Stimulated activated CD4-positive, alpha-beta T cell treated with anti-CD3 and anti-CD28 coated beads, Interleukin-4, amount 100 ng/mL, for 4 hours (primary cell): ENCODE data around the gene PAFAH1B2.
"Not testable (repeated sequence)": the region's sequence is repeated elsewhere in the genome, so short reads cannot be mapped to it uniquely, and the experiment has no call there.

ENCODE experiments used
- DNase-seq, 2 experiments: peaks; one replicate each; pipeline ENCODE4 v3.0.0-alpha.2; 2020

PAFAH1B2 gene

DNA sequence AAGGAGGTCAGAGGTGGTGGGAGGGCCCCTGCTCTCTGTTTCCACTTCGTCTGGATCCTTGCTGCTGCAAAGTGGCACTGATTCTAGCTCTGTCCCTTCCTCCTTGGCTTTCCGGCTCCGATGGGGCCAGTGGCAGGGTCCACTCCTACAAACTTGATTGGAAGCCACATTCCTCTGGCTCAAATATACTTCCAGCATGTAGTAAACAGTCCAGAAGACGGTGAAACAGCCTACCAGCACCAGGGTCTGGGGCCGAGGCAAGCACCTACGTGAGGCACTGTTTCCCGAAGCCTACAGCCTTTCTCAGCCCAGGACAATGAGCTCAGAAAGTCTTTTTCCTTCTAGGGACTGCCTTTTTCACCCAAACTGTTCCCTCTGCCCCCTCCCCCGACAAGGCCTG is 62.0 kb downstream of the PAFAH1B2 start:
- DNase-seq = not testable (repeated sequence)

DNA sequence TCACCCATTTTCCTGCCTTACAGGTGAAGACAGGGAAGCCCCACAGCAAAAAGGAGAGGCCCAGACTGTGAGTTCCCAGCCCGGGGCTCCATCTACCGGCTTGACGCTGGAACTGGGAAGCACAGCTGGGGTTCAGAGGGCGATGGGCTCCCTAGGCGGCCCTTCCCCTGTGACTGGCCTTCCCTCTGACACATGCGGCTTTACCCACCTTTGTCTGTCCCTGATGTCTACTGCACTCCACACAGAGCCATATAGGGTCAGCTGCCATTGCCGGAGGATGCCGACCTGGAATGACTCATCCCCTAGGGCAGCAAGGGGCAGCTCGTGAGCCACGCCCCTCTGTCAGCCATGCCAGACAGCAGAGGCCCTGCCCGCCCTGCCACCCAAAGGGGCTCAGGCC is 62.8 kb downstream of the PAFAH1B2 start:
- DNase-seq = not testable (repeated sequence)

DNA sequence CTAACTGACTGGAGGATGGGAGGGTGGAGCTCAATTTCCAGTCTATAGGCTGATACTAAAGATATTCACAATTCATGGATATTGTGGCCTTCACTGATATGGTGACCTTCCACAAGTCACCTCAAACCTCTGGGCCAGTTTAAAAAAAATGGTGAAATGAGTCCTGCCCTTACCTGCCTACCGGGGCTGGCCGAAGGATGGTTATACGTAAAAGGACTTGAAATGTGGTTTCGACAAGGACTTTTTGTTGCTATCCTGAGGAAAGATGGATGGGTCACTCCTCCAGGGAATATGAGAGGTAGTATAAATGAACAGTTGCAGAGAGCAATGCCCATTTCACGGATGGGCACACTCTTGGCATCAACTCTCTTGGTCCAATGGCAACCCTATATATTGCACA is 63.4 kb downstream of the PAFAH1B2 start:
- DNase-seq = not testable (repeated sequence)

DNA sequence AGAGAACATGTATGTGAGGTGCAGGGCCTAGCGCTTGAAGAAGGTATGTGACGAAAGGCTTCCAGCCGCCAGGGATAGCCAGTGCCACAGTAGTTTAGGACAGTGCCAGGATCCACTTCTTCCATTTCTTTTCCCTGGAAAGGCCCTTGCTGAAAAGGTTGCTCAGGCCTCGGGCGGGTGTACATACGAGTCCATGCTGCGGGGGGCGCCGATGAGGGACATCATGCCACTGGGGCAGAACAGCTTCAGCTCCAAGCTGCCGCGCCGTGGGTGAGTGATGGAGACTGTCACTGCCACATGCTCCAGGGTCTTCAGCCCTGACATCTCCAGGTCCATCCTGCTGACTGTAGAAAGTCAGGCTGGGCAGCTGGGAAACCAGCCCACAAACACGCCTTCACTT is 64.6 kb downstream of the PAFAH1B2 start:
- not testable (repeated sequence) for DNase-seq

DNA sequence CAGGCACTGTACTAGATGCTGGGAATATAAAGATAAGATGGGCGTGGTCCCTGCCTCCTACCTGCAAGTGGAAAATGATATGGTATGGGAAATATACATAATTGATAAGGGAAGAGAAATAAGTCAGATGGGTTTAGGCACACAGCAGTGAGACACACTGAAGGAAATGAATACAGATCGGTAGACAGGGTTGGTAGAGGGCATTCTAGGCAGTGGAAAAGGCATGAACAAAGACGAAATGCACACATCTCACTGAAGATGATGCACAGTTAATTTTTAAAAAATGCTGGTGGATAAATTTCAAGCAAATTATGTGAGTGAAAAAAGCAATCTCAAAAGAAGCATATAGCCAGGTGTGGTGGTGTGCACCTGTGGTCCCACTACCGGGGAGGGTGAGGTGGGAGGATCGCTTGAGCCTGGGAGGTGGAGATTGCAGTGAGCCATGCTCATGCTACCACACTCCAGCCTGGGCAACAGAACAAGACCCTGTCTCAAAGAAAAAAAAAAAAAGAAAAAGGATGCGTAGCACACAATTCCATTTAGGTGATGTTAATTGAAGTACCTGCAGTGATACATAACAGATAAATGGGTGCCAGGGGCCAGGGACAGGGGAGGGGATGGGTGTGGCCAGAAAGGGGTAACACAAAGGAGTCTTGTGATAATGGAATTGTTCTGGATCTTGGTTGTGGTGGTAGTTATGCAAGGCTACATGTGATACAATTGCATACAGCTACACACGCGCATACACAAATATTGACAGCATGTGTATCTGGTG is 65.5 kb downstream of the PAFAH1B2 start:
- not testable (repeated sequence) for DNase-seq

DNA sequence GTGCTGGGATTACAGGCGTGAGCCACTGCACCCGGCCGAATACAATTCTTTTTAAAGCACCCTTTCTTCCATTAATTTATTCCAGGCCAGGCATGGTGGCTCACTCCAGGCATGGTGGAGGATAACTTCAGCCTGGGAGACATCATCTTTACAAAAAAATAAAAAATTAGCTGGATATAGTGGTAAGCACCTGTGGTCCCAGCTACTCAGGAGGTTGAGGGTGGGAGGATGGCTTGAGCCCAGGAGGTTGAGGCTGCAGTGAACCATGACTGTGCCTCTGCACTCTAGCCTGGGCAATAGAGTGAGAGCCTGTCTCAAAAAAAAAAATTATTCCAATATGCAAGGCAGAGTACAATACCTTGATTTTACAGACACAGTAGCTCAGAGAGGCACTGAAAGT is 66.5 kb downstream of the PAFAH1B2 start:
- DNase-seq = no peak

DNA sequence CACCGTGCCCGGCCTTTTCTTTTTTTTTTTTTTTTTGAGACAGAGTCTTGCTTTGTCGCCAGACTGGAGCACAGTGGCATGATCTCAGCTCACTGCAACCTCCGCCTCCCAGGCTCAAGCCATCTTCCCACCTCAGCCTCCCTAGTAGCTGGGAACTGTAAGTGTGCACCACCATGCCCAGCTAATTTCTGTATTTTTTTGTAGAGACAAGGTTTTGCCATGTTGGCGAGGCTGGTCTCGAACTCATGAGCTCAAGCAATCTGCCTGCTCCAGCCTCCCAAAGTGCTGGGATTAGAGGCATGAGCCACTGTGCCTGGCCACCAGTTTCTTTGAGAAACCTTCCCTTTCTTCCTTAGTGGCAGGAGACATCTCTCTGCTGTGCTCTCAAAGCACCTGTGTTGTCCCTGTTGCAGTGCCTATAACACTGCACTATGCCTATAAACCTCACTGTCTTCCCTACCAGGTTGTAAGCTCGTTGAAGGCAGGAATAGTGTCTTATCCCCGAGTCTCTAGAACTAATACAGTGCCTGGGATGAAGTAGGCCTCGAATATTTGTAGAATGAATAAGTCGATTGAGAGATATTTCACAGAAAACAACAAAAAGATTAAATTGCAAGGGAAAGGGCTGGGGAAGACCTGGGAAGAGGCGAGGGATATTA is 68.7 kb downstream of the PAFAH1B2 start:
- no peak for DNase-seq

DNA sequence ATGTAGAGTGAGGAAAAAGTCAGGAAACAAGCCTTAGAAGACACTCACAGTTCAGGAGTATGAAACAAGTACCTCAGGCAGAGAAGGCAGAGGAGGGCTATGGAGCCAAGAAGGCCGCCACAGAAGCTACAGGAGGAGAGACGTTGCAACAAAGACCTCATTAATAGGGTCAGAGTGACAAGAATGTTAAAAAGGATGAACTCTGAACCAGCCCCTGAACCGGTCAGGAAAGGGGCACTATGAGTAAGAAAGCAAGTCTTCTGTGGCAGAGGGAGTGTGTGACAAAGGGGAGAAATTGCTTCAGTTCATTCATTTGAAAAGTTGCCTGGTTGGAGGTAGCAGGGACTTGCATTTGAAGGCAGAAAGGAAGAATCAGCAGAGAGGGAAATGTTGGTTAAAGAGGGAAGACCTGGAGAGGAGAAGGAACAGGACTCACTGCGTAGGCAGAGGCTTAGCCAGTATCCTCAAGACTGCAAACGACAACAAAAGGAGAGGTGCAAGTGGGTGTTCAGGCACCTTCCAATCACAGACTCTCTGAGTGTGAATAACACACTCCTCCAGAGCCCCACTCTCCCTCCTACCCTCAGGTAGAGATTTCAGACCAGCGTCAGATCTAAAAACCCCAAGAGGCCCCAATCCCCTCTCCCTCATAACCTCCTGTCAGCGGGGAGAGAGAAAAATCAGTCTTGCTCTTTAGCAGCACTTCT is 70.5 kb downstream of the PAFAH1B2 start:
- no peak for DNase-seq

DNA sequence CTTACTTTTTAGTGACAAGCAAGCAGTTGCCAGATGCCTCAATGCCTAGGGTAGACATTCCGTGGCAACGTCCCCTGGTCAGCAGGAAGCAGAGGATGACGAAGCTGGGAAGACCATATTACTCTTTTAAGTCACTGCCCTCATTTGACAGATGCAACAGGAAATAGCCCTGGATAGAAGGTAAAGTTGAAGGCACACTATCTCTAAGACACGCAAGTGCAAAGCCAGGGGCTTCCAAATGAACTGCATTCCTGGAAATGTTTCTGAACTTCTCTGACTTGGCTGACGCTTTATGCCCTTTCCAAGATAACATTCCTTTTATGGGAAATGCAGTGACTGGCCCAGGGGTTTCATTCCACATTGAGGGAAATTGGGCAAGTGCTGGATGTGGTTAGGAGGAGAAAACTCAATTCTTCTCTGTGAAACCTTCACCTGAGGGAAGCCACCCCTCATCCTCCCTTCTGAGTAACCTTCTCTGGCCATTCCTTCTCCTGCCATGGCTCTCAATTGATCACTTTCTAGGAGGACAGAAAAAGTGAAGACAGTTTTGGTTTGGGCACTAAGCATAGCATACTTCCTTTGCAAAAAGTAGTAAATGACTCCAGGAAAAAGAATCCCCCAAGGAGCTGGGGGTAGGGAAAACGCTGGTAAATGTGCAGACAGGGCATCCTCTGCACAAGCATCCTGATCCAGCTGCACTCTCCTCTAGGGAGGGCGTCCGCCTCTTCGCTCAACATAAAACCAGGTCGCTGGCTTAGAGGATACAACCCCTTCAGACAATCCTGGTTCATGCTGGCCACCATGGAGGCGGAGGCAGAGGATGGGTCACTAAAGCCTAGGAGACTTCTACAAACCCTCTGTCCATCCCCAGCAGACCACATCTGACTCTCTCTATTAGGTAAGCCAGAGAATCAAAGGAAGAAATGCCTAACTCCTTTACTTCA is 73.3 kb downstream of the PAFAH1B2 start:
- no peak for DNase-seq

DNA sequence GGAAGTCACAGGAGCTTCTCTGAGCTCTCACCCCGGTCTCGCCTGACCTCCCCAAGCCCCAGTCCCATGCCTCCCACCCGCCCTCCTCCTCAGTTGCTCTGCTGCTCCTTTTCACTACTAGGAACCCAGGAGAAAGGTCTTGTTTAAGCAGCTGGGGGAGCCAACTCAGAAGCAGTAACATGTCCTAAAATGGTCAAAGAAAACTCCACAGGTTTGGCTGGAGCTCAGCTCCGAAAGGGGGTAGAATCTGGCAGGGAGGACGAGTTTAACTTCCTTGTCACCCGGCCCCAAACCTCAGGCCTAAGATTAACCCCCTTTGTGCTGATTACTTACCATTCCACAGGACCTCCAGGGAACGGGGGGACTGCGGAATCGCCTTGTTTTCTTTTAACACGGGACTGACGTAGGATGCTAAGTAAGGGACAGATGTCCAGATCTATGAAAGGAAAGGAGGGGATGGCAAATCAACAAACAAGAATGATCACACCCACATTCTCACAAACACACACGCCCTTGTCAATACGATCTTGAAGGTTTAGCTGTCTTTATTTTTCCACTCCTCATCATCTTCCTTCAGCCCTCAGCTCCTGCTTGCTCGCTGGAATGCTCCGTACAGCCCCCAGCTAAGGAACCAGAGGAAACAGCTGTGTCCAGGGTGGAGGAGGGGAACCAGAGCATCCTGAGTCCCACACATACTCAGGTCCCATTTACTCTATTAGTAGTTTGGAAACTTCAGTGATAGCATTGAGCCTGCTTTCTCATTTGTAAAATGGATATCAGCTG is 74.2 kb downstream of the PAFAH1B2 start:
- no peak for DNase-seq

DNA sequence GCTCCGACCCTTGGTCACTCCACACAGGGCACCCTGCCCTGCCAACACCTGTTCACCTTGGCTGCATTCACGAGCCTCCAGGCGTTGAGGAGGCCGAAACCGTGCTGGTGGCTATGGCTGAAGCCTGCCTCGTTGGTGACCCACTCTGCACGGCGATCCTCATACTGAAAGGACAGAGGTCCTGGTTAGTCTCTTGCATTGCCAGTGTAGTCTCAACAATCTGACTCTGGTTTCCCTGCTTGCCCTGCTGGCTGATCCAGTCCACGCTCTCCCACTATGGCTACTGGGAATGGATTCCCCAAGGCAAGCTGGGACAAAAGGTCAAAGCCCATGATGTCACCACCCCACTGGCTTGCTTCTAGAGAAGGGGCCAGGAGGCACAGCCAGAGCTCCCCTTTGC is 74.9 kb downstream of the PAFAH1B2 start:
- no peak for DNase-seq

DNA sequence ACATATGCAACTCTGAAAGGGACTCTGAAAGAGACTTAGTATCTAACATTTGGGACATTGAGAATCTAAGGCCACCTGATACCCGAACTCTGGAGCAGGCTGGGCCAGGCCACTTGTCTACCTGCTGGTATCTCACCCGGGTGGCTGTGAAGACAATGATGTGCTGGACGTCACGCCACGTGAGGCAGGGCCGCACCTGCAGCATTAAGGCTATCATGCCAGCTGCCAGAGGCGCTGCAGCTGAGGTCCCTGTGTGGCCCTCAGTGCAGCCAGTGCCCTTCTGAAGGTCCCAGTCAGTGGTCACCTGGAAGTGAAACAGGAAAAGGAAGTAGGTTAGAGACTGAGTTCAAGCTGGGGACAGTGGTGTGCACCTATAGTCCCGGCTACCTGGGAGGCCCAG is 75.4 kb downstream of the PAFAH1B2 start:
- no peak for DNase-seq

DNA sequence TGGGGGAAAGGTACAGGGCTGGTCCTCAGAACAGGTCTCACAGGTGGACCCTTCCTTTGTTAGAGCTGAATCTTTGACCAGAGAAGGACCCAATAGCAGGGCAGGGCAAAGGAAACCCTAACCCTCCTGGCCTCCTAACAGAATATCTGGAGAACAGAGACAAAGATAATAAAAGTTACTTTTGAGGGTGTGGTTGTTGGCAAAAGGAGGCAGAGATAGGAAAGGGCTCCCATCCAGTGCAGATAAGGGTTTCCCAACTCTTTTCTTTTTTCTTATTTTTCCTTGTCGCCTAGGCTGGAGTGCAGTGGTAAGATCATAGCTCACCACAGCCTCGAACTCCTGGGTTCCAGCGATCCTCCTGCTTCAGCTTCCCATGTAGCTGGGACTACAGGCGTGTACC is 75.9 kb downstream of the PAFAH1B2 start:
- no peak for DNase-seq

DNA sequence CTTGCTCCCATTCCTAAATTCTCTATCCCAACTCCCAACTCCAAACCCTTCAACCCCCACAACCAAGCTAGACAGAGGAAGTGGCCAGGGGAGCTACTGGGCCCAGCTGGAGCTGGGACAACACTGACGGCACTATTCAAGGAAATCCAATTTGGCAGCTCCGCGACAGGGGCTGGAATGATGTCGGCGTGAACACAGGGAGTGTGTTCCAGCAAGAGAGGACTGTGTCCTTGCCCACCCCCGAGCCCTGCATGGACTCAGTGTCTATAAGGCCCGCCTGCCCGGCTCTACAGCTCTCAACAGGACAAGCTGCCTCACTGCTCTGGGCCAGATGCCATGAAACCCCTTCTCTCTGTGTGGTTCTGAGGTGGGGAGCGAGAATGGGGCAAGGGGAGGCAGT is 76.5 kb downstream of the PAFAH1B2 start:
- DNase-seq = no peak

DNA sequence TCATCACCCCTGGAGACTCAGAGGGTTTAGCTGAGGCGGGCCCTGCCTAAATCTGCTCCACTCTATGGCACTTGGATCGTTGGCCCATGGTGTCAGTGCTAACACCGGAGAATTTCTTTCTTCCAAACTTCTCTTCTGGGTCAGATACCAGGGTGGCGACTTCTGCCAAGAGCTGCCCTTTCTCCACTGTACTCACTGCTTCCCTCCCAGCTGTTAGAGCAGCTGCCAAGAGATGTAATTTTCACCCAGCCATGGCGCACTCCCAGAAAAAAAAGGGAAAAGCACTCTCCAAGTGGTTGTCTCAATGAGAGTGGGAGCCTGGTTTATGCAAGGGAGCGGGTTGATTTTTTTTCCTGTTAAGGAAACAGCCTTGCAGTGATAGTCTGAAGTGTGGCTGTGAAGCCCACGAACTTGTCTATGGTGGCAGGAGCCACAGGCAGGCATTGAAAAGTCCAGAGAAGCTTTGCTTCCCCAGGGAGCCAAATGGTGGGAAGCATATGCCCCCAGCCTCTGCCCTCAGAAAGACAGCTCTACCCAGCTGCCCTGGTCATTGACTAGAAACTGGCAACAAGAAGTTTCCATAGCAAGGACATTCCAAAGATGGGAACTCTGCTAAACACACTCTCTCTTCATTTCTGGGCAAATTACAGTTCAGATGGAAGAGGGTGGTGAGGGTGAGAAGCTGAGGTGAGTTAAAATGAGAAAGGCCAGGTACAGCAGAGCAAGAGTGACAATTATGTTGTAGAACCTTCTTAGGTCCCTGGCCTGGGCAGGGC is 77.1 kb downstream of the PAFAH1B2 start:
- DNase-seq = no peak

DNA sequence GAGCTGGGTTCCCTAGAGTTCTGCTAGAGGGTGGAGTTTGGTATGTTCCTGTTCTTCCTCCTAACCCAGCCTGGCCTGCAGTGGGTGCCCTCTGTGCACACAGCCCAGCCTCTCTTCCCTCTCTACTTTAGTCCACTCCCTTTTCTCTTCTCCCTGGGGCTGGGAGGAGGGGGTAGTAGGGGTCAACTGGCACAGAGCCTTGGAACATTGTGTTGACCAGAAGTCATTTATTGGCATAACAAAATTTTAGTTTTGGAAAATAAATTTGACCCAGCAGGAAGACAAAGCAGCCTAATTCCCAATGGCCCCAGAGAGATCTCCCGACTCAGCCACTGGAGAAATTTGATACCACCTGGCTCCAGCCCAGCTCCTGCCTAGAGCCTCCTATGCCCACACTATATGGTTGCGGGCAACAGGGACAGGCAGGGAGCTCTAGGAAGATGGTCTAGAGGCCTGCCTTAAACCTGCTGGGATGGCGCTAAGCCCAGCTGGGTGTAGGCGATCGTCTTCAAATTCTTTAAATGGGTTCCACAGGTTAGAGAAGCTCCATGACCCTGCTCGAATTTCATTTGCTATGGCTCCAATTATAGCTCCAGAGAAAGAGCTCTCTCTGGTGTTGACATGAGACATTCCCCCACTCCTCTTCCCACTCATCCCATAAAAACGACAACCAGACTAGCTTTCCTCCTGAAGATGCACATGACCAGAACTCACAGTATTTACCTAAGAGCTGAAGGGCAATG is 77.9 kb downstream of the PAFAH1B2 start:
- DNase-seq = no peak

DNA sequence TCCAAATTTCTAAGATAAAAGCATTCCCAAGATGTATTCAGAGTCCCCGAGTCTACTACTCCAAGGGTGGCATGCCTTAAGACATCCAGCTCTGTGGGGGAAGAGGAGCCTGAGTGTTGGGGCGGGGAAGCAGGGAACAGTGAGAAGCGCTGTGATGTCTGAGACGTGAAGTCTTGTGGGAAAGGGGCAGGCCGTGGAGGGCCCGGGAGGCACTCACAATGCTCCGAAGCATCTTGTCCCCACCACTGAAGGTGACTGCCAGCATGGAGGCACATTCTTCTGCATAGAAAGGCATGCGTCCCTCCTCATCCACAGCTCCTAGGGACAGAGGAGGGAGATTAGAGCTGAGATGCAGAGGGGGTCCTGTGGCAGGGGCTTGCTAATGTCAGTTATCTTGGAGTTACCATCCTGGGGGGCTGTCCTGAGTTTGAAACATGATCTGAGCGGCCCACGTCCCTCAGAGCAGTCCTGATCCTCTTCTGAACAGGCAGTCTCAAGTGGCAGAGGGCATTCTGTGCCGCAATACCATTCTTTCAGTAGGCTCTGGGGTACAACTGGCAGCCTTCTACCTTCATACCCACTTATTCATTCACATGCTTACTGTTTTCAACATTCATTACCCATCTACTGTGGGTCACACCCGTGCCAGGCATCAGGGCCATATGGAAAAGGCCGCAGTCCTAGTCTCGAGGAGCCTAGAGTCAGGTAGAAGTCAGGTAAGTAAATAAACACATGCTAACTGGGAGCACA is 79.1 kb downstream of the PAFAH1B2 start:
- no peak for DNase-seq

DNA sequence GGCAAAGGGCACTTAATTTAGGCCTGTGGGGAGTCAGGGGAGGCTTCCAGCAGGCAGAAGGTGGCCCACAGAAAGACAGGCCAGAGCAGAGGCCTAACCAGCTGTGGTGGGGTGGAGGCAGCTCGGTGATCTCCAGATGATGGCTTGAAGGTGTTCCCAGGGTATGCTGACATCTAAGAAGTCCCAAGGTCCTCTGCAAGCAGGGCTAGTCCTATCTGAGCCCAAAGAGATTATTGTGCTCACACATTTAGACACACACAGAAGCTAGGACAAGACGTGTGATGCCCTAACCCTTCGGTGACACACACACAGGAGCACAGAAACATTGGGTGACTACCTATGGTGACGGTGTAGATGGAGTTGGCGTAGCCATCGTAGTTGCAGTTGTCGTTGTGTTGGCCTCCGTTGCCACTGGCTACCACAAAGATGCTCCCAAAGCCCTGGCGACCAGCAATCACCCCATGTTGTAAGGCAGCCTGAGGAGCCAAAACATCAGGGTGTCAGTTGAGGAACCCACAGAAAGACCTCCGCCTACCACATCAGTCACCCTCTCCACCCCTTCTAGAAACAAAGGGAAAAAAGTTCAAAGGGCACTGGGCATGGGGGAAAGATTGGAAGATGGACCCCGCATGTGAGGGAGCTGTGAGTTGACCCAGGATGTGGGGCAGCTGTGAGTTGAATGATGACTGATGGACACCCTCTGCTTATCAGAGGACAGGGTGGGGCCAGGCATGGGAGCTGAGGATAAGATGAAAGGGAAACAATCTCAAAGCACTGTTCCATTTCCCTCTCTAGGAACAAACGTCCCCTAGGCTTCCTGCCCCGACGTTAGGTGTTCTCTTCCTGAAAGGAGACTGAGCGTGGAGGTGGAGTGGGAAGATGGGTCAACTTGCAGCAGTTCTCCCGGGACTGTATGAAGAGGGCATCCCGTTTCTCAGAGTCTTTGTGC is 79.9 kb downstream of the PAFAH1B2 start:
- DNase-seq = no peak
